K562 (cell line): Measurements from ENCODE around the gene PSMD4. TPM values are rescaled to one million over a fixed set of nuclear protein-coding genes. Genes with fewer than 3 reads are reported as not detected.

Experiments
- ATAC-seq: fragments of 200-7000 bp; cut with Tn5 transposase; 3 replicates; pipeline ENCODE4 v1.9.1; 2020; ENCODE audit warnings: moderate library complexity
- BruUV-seq: library from RNA; stranded (reverse); fragments of 400-500 nt; replicated peaks from 2 replicates; lab custom pipeline; 2021; lab: Mats Ljungman, UMichigan
- CTCF ChIA-PET: fragments of 300-600 bp; formaldehyde crosslinking; extraction: SDS; loops from one replicate; lab custom pipeline; 2021; ENCODE audit warnings: low intra/inter-chr PET ratio; lab: Yijun Ruan, JAX
- POLR2A ChIA-PET: fragments of 300-600, 350-650 bp; sonication (Branson Sonifier 250); formaldehyde crosslinking; extraction: SDS; loops from one replicate; lab custom pipeline; 2021; ENCODE audit warnings: antibody characterized with exemption, inconsistent platforms; lab: Yijun Ruan, JAX
- DNase-seq, 4 experiments: peaks; one replicate each; pipeline versions ENCODE4 v3.0.0 to v3.0.0-alpha.2; 2011 to 2018; ENCODE audit warnings: low spot score in 3 of 4, mixed read lengths in 3 of 4; ENCODE audit errors: extremely low read depth in 1 of 4
- FAIRE-seq: peaks from 2 replicates; lab custom pipeline; 2011; peaks lifted over from hg19 to GRCh38; lab: Jason Lieb, UNC
- H2AFZ ChIP-seq: 2 replicates; pipeline ENCODE4 v1.6.0; 2011; ENCODE audit warnings: low read depth, low read length, control low read depth, inconsistent platforms
- H3K27ac ChIP-seq: fragments of 200-600 bp; 3 replicates; pipeline ENCODE4 v1.8.0; 2011; ENCODE audit warnings: low read depth, mild to moderate bottlenecking, control low read depth, inconsistent platforms, low read length, moderate library complexity, mixed read lengths; ENCODE audit errors: extremely low read depth
- H3K27me3 ChIP-seq, 2 experiments: fragments of 300-600 bp in 1 of 2; 2 replicates in 1 of 2; 3 replicates in 1 of 2; pipeline versions ENCODE4 v1.6.0 to v1.8.0; 2011; ENCODE audit warnings: inconsistent platforms in 2 of 2, low read length in 2 of 2, mild to moderate bottlenecking in 1 of 2, mixed read lengths in 1 of 2, moderate library complexity in 1 of 2; ENCODE audit not compliant: control insufficient read depth in 2 of 2, insufficient read depth in 2 of 2
- H3K36me3 ChIP-seq: fragments of 300-600 bp; 3 replicates; pipeline ENCODE4 v1.8.0; 2011; ENCODE audit warnings: mild to moderate bottlenecking, low read length, inconsistent platforms; ENCODE audit not compliant: control insufficient read depth, insufficient read depth
- H3K4me1 ChIP-seq, 2 experiments: fragments of 200-600 bp in 1 of 2; replicated peaks in 1 of 2; 2 replicates in 1 of 2; 3 replicates in 1 of 2; pipeline versions ENCODE4 v1.5.1 to v1.8.0; 2011; ENCODE audit warnings: inconsistent platforms in 2 of 2, low read length in 2 of 2, mild to moderate bottlenecking in 1 of 2, mixed read lengths in 1 of 2, moderate library complexity in 1 of 2; ENCODE audit not compliant: control insufficient read depth in 2 of 2, insufficient read depth in 2 of 2
- H3K4me2 ChIP-seq: 2 replicates; pipeline ENCODE4 v1.6.1; 2011; ENCODE audit warnings: low read length, control low read depth, inconsistent platforms, mixed read lengths; ENCODE audit not compliant: insufficient read depth
- H3K4me3 ChIP-seq: fragments of 200-600 bp; sonication (generic), shearing (Covaris generic); 2 replicates; pipeline ENCODE4 v1.5.1; 2016; ENCODE audit warnings: control low read depth, inconsistent platforms
- H3K79me2 ChIP-seq: fragments of 200-600 bp; 3 replicates; pipeline ENCODE4 v1.8.0; 2011; ENCODE audit warnings: low read length, inconsistent platforms; ENCODE audit not compliant: control insufficient read depth, insufficient read depth
- H3K9ac ChIP-seq, 2 experiments: 2 replicates each; pipeline versions ENCODE4 v1.6.0 to v1.6.1; 2011; ENCODE audit warnings: low read depth in 2 of 2, low read length in 2 of 2, control low read depth in 1 of 2, inconsistent platforms in 1 of 2, mild to moderate bottlenecking in 1 of 2, mixed read lengths in 1 of 2; ENCODE audit not compliant: insufficient read depth in 1 of 2
- H3K9me1 ChIP-seq: one replicate; pipeline ENCODE4 v1.6.0; 2011; ENCODE audit warnings: inconsistent platforms, mild to moderate bottlenecking, low read length, moderate library complexity; ENCODE audit not compliant: control insufficient read depth, insufficient read depth
- H3K9me3 ChIP-seq: replicated peaks from 2 replicates; pipeline ENCODE4 v1.5.1; 2011; ENCODE audit warnings: low read depth, low read length, inconsistent platforms; ENCODE audit not compliant: control insufficient read depth, insufficient read depth
- H4K20me1 ChIP-seq: replicated peaks from 2 replicates; pipeline ENCODE4 v1.6.1; 2011; ENCODE audit warnings: low read length, inconsistent platforms, mixed read lengths; ENCODE audit not compliant: control insufficient read depth, insufficient read depth
- C11orf30 ChIP-seq: fragments of 450-650 bp; IDR thresholded peaks from 2 replicates; pipeline ENCODE4 v1.6.1; 2016; ENCODE audit warnings: low read depth, mild to moderate bottlenecking
- JUN ChIP-seq, 2 experiments: sonication (generic) in 1 of 2; formaldehyde crosslinking in 1 of 2; IDR thresholded peaks; 2 replicates each; pipeline versions ENCODE4 v1.6.1 to v1.8.0; 2012 to 2022; ENCODE audit warnings: borderline replicate concordance in 2 of 2, mild to moderate bottlenecking in 2 of 2, improper control_type of control experiment in 1 of 2, low read depth in 1 of 2, low read length in 1 of 2, missing genetic modification reagents in 1 of 2
- KAT2B ChIP-seq: IDR thresholded peaks from one replicate; pipeline ENCODE4 v1.6.1; 2012; ENCODE audit warnings: low read depth, mild to moderate bottlenecking, control low read depth, inconsistent platforms, low read length, moderate library complexity
- MAFF ChIP-seq: IDR thresholded peaks from 2 replicates; pipeline ENCODE4 v1.6.1; 2012; ENCODE audit warnings: low read length, improper control_type of control experiment
- MAFG ChIP-seq: fragments of 450-650 bp; conservative IDR thresholded peaks from 2 replicates; pipeline ENCODE4 v1.6.1; 2016; ENCODE audit warnings: missing genetic modification characterization, missing compliant biosample characterization
- MTA2 ChIP-seq: fragments of 450-650 bp; IDR thresholded peaks from 2 replicates; pipeline ENCODE4 v1.6.1; 2016; ENCODE audit warnings: low read depth
- RFX5 ChIP-seq: IDR thresholded peaks from 2 replicates; pipeline ENCODE4 v1.6.1; 2011; ENCODE audit warnings: low read depth, mild to moderate bottlenecking, improper control_type of control experiment, low read length
- XRCC5 ChIP-seq: fragments of 200-400 bp; formaldehyde crosslinking; IDR thresholded peaks from 2 replicates; pipeline ENCODE4 v1.6.1; 2017; ENCODE audit warnings: low read depth, mild to moderate bottlenecking, low read length
- ZNF175 ChIP-seq: fragments of 200-800 bp; sonication (Bioruptor generic); IDR thresholded peaks from 2 replicates; pipeline ENCODE4 v1.6.1; 2016; ENCODE audit warnings: low read depth, mild to moderate bottlenecking, missing genetic modification characterization, missing compliant biosample characterization
- ZNF316 ChIP-seq: fragments of 450-650 bp; IDR thresholded peaks from 2 replicates; pipeline ENCODE4 v1.6.1; 2016
- ZNF324 ChIP-seq: fragments of 250-450 bp; sonication (Bioruptor Pico); IDR thresholded peaks from 2 replicates; pipeline ENCODE4 v1.4.0; 2020; ENCODE audit warnings: mild to moderate bottlenecking
- ZNF76 ChIP-seq: fragments of 250-450 bp; sonication (Bioruptor Pico); IDR thresholded peaks from 2 replicates; pipeline ENCODE4 v1.4.0; 2020; ENCODE audit warnings: mild to moderate bottlenecking, moderate library complexity, borderline replicate concordance
- WGBS: fragments of 100-300 bp; shearing (Covaris generic); methylation state at CpG from one replicate; pipeline ENCODE4 v1.1.6; 2016; ENCODE audit warnings: low coverage, mixed read lengths; ENCODE audit not compliant: insufficient coverage; ENCODE audit errors: missing lambda C conversion rate; 5-methylcytosine and 5-hydroxymethylcytosine counted together
- in situ Hi-C: fragments of 300-500 bp; cut with MboI; formaldehyde crosslinking; loops from 4 replicates; pipeline ENCODE4 v1.15.0; 2018; ENCODE audit warnings: inconsistent platforms, mixed read lengths
- intact Hi-C: fragments of 100-400 bp; cut with micrococcal nuclease; formaldehyde crosslinking; loops from 2 replicates; pipeline ENCODE4 v1.14.2; 2022
- polyA plus RNA-seq, 8 experiments: library from polyadenylated mRNA; depleted of rRNA in 4 of 8; stranded (reverse) in 5 of 8; unstranded in 3 of 8; fragments of >200 nt; fragmentation: Nextera tagmentation in 2 of 8; fragmentation: Illumina TruSeq in 1 of 8; extraction: Ambion mirVana in 2 of 8; extraction: Trizol in 1 of 8; gene quantifications; 2 replicates each; pipeline versions ENCODE4 v1.2.1 to v1.2.3, GENCODE V29; 2011 to 2014; ENCODE audit warnings: inconsistent platforms in 1 of 8, missing spikeins in 1 of 8
- total RNA-seq, 7 experiments: library from RNA; depleted of rRNA in 6 of 7; stranded (reverse); fragments of >200 nt in 6 of 7; fragmentation: Illumina TruSeq in 2 of 7; extraction: Trizol in 2 of 7; gene quantifications; 2 replicates each; pipeline versions ENCODE4 v1.2.1 to v1.2.3, GENCODE V29; 2011 to 2021; ENCODE audit warnings: low replicate concordance in 1 of 7

The PSMD4 gene
- total and polyA plus RNA-seq, 9 of the 15 experiments (the other 6 are each of a cell fraction or from before 2014, with no cell fraction given) = 194 to 353 (median 295) TPM

GRCh38 chr1:151266821-151267220 is 12.3 kb downstream of the PSMD4 start:
- Histone ChIP-seq H3K4me3 (no peak overlapping the region), H3K27ac (no peak overlapping the region), H4K20me1 (no peaks in the 10 kb centered on the region), H3K27me3 (no peaks in the 10 kb centered on the region), H3K9ac (no peak overlapping the region), H3K4me2 (no peak overlapping the region), H3K4me1 (peaks cover 0 to 5% of the 10 kb centered on the region in 2 experiments; a peak in 1 of 5 replicates), H3K36me3 (peaks cover 75% of the 10 kb centered on the region), H2AFZ (no peak overlapping the region), H3K9me3 (no peaks in the 10 kb centered on the region), H3K9me1 (no peaks in the 10 kb centered on the region), H3K79me2 (peaks cover 4% of the 10 kb centered on the region; the same call in 1 of the 3 replicates)
- DNase-seq = no peak
- intact Hi-C loops (no loop called here), in situ Hi-C loops (no loop called here)
- no peak for FAIRE-seq
- ChIA-PET POLR2A (interaction anchor here (1.3 to 3.8 kb wide), 4 partner anchors 10 to 15 kb away, joined by 6 to 29 read pairs (median 7); partner anchors contain the start of genes PSMD4 and ZNF687), CTCF (interaction anchor here (0.7 kb wide), 1 partner anchor 39 kb away, joined by 3 read pairs; no protein-coding TSS in a partner anchor)
- WGBS = 78% methylated on average over 7 of the region's 8 CpGs
- ATAC-seq = no peak
- no TSS peak for BruUV-seq
- peak; percentile 30; the same call in 1 of the 2 replicates for TF ChIP-seq MAFG (tag)
- peak; percentile 27; the same call in 1 of the 2 replicates for TF ChIP-seq C11orf30
- no peak for TF ChIP-seq MTA2
- TF ChIP-seq MAFF = 0 out of 2 replicates have a peak, but pooled peaks have one; percentile 18
- no peak for TF ChIP-seq ZNF175 (CRISPR knock-in tag)
- TF ChIP-seq XRCC5 = no peak
- no peak for TF ChIP-seq KAT2B
- TF ChIP-seq RFX5 = no peak
- no peak for TF ChIP-seq JUN (IDR thresholded peaks at IDR 0.05; ENCODE audit: borderline replicate concordance, low read depth, low read length)
- TF ChIP-seq JUN (CRISPR knock-in tag; IDR thresholded peaks at IDR 0.05; ENCODE audit: borderline replicate concordance) = no peak
- no peak for TF ChIP-seq ZNF76 (CRISPR knock-in tag)
- peak; percentile 55 for TF ChIP-seq ZNF316
- TF ChIP-seq ZNF324 = no peak
